Panc1 (cell line): ENCODE measurements around the gene PHC2. TPM values are rescaled to one million over a fixed set of nuclear protein-coding genes. Genes with fewer than 3 reads are reported as not detected.

Experiments
- ATAC-seq: fragments of 200-7000 bp; cut with Tn5 transposase; 2 replicates; pipeline ENCODE4 v1.9.1; 2020; ENCODE audit warnings: mild to moderate bottlenecking, moderate library complexity
- BruUV-seq: library from RNA; stranded (reverse); fragments of 400-500 nt; replicated peaks from 2 replicates; lab custom pipeline; 2021; lab: Mats Ljungman, UMichigan
- CTCF ChIA-PET: fragments of 300-600 bp; sonication (Branson Sonifier 250); formaldehyde crosslinking; loops from one replicate; lab custom pipeline; 2022; ENCODE audit warnings: antibody characterized with exemption; lab: Charles Lee
- POLR2A ChIA-PET: fragments of 300-600 bp; sonication (Branson Sonifier 250); formaldehyde crosslinking; loops from one replicate; lab custom pipeline; 2022; ENCODE audit warnings: antibody characterized with exemption; lab: Charles Lee
- DNase-seq: peaks from one replicate; pipeline ENCODE4 v3.0.0-alpha.2; 2010; ENCODE audit warnings: low read depth, low spot score
- H3K27ac ChIP-seq: 2 replicates; pipeline ENCODE4 v1.5.1; 2011; ENCODE audit warnings: mild to moderate bottlenecking, low read length, inconsistent platforms
- H3K27me3 ChIP-seq: fragments of 200-500 bp; sonication (Bioruptor generic); 2 replicates; pipeline ENCODE4 v1.6.0; 2014; ENCODE audit warnings: low read length, inconsistent platforms; ENCODE audit not compliant: control insufficient read depth, insufficient read depth
- H3K36me3 ChIP-seq: fragments of 200-500 bp; sonication (Bioruptor generic); 2 replicates; pipeline ENCODE4 v1.5.1; 2014; ENCODE audit warnings: inconsistent platforms, mild to moderate bottlenecking, low read length, moderate library complexity; ENCODE audit not compliant: control insufficient read depth, insufficient read depth
- H3K4me1 ChIP-seq: 2 replicates; pipeline ENCODE4 v1.5.1; 2011; ENCODE audit warnings: inconsistent platforms, mild to moderate bottlenecking, low read length, moderate library complexity; ENCODE audit not compliant: control insufficient read depth, insufficient read depth
- H3K4me3 ChIP-seq, 2 experiments: 2 replicates each; pipeline ENCODE4 v1.5.1; 2011 to 2012; ENCODE audit warnings: low read depth in 2 of 2, low read length in 2 of 2, mild to moderate bottlenecking in 2 of 2, inconsistent platforms in 1 of 2, moderate library complexity in 1 of 2
- H3K9me3 ChIP-seq: fragments of 200-500 bp; sonication (Bioruptor generic); 2 replicates; pipeline ENCODE4 v1.5.1; 2014; ENCODE audit warnings: low read depth, mild to moderate bottlenecking, inconsistent platforms, low read length, moderate library complexity; ENCODE audit not compliant: control insufficient read depth, insufficient read depth
- POLR2AphosphoS5 ChIP-seq: IDR thresholded peaks from 2 replicates; pipeline ENCODE4 v1.6.1; 2012; ENCODE audit warnings: mild to moderate bottlenecking, low read depth, low read length, moderate library complexity
- SIN3A ChIP-seq: IDR thresholded peaks from 2 replicates; pipeline ENCODE4 v1.6.1; 2012; ENCODE audit warnings: low read depth, mild to moderate bottlenecking, low read length, moderate library complexity, borderline replicate concordance; ENCODE audit not compliant: insufficient read depth
- TCF7L2 ChIP-seq: IDR thresholded peaks from 2 replicates; pipeline ENCODE4 v1.6.1; 2011; ENCODE audit warnings: mild to moderate bottlenecking, low read depth, low read length, inconsistent platforms
- in situ Hi-C: cut with HindIII; loops from 2 replicates; pipeline ENCODE4 v1.10.0; 2016; ENCODE audit warnings: low sequenced_read_pairs, low pct_unique_long_range_greater_than_20kb
- intact Hi-C: fragments of 100-400 bp; cut with micrococcal nuclease; formaldehyde crosslinking; loops from one replicate; pipeline ENCODE4 v1.10.0; 2022; ENCODE audit not compliant: unreplicated experiment
- total RNA-seq: library from RNA; stranded (reverse); gene quantifications from one replicate; pipeline ENCODE4 v1.2.1, GENCODE V29; 2021; ENCODE audit not compliant: unreplicated experiment
- TF ChIP-seq, protein P1 (sequence below), 2 experiments: IDR thresholded peaks; 2 replicates each; pipeline ENCODE4 v1.6.1; 2011 to 2012; ENCODE audit warnings: low read depth in 2 of 2, control low read depth in 1 of 2, low read length in 1 of 2, mild to moderate bottlenecking in 1 of 2, moderate library complexity in 1 of 2; ENCODE audit not compliant: insufficient read depth in 1 of 2
- TF ChIP-seq, protein P2 (sequence below): fragments of 450-650 bp; IDR thresholded peaks from 2 replicates; pipeline ENCODE4 v1.5.1; 2017; ENCODE audit warnings: mild to moderate bottlenecking

Gene PHC2
- total RNA-seq, 1 experiment from 2014 or later: 122 TPM

DNA sequence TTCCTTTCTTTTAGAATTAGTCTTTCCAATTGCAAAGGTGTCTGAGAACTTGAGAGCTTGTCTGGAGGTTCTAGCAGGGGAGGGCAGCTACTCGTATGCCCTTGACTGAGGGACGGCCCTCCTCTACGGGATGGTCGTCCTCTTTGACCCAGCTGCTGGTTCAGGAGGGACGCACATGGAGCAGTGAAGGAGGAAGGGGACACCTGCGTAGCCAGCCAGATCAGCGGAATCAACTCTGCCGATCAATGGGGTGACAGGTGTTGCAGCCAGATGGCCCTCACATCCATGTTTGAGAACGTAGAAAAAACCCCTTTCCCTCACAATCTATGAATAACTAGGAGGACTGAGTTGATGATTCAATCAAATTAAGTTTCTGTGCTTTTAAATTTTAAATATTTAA is 94.3 kb downstream of the PHC2 start:
- H3K4me1 ChIP-seq: peaks cover 89% of the 10 kb centered on the region
- CTCF ChIA-PET: interaction anchor here (1.2 kb wide), 1 partner anchor 132 kb away, joined by 3 read pairs; no protein-coding TSS in a partner anchor
- no TSS peak for BruUV-seq
- no peak overlapping the region for H3K4me3 ChIP-seq
- H3K9me3 ChIP-seq: no peaks in the 10 kb centered on the region
- H3K36me3 ChIP-seq: peaks cover 14% of the 10 kb centered on the region
- TF ChIP-seq POLR2AphosphoS5: no peak
- no peak for TF ChIP-seq SIN3A
- no peak for DNase-seq
- peak overlapping the region; percentile 74 for H3K27ac ChIP-seq
- intact Hi-C loops (no loop called here), in situ Hi-C loops (no loop called here)
- H3K27me3 ChIP-seq: no peaks in the 10 kb centered on the region
- no peak for ATAC-seq
- POLR2A ChIA-PET: no interaction called here

DNA sequence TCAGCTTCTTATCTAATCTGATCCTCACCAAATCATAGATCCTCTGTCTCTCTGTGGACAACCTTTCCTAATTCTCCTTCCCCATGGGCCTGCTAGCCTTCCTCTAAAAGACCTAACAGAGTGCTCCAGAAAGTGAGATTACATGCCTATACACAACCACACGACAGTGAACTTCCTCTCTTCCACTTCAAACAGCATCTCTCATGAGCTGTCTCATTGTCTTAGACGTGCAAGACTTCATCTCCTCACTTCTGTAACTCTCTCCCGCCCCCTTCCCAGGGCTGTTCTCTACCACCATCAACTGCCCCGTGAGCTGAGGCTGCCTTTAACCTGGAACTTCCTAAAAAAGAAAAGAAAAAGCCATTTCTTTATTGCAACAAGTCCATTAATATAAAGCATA is 95.9 kb downstream of the PHC2 start:
- H3K9me3 ChIP-seq: no peaks in the 10 kb centered on the region
- peak overlapping the region; percentile 72 for H3K27ac ChIP-seq
- ChIA-PET POLR2A (interaction anchor here (0.6 kb wide), 1 partner anchor 10 kb away, joined by 3 read pairs; no protein-coding TSS in a partner anchor), CTCF (no interaction called here)
- no peaks in the 10 kb centered on the region for H3K27me3 ChIP-seq
- TF ChIP-seq, protein P1, sequence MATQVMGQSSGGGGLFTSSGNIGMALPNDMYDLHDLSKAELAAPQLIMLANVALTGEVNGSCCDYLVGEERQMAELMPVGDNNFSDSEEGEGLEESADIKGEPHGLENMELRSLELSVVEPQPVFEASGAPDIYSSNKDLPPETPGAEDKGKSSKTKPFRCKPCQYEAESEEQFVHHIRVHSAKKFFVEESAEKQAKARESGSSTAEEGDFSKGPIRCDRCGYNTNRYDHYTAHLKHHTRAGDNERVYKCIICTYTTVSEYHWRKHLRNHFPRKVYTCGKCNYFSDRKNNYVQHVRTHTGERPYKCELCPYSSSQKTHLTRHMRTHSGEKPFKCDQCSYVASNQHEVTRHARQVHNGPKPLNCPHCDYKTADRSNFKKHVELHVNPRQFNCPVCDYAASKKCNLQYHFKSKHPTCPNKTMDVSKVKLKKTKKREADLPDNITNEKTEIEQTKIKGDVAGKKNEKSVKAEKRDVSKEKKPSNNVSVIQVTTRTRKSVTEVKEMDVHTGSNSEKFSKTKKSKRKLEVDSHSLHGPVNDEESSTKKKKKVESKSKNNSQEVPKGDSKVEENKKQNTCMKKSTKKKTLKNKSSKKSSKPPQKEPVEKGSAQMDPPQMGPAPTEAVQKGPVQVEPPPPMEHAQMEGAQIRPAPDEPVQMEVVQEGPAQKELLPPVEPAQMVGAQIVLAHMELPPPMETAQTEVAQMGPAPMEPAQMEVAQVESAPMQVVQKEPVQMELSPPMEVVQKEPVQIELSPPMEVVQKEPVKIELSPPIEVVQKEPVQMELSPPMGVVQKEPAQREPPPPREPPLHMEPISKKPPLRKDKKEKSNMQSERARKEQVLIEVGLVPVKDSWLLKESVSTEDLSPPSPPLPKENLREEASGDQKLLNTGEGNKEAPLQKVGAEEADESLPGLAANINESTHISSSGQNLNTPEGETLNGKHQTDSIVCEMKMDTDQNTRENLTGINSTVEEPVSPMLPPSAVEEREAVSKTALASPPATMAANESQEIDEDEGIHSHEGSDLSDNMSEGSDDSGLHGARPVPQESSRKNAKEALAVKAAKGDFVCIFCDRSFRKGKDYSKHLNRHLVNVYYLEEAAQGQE (IDR thresholded peaks at IDR 0.05; ENCODE audit: insufficient read depth in 1 of 2, low read depth in 2 of 2, low read length in 1 of 2): no peak
- TF ChIP-seq POLR2AphosphoS5 (no peak), SIN3A (no peak), TCF7L2 (no peak)
- ATAC-seq: no peak
- no TSS peak for BruUV-seq
- no peak for DNase-seq
- H3K36me3 ChIP-seq: peaks cover 27% of the 10 kb centered on the region
- H3K4me3 ChIP-seq: no peak overlapping the region
- intact Hi-C loops: no loop called here
- peaks cover 76% of the 10 kb centered on the region for H3K4me1 ChIP-seq
- in situ Hi-C loops: no loop called here

DNA sequence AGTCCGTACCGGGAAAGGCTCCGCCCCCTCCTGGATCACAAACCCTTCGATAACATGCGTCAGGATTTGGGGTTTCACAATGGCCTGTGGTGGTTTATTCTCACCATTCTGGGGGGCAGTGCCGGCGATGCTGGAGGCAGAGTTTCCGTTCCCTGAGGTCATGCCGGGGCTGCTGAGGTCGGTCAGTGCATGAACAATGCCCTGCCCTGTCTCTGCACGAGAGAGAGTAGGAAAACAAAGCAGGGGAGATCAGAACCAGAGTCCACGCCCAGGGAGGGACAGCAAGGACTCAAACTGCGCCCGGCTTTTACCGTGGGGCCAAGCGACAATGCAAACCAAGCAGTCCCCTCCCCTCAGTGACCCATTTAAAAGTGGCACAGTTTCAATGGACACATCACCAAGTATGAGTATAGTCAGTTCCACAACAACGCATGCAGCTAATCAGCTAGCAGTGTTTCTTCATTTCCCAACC is 96.8 kb downstream of the PHC2 start:
- ChIA-PET POLR2A (no interaction called here), CTCF (no interaction called here)
- in situ Hi-C loops: no loop called here

More for the DNA sequence above, 96.8 kb downstream of the PHC2 start:
- TF ChIP-seq TCF7L2 (no peak), SIN3A (no peak), POLR2AphosphoS5 (no peak)
- TF ChIP-seq, protein P1 (IDR thresholded peaks at IDR 0.05; ENCODE audit: insufficient read depth in 1 of 2, low read depth in 2 of 2, low read length in 1 of 2): no peak
- TF ChIP-seq, protein P2, sequence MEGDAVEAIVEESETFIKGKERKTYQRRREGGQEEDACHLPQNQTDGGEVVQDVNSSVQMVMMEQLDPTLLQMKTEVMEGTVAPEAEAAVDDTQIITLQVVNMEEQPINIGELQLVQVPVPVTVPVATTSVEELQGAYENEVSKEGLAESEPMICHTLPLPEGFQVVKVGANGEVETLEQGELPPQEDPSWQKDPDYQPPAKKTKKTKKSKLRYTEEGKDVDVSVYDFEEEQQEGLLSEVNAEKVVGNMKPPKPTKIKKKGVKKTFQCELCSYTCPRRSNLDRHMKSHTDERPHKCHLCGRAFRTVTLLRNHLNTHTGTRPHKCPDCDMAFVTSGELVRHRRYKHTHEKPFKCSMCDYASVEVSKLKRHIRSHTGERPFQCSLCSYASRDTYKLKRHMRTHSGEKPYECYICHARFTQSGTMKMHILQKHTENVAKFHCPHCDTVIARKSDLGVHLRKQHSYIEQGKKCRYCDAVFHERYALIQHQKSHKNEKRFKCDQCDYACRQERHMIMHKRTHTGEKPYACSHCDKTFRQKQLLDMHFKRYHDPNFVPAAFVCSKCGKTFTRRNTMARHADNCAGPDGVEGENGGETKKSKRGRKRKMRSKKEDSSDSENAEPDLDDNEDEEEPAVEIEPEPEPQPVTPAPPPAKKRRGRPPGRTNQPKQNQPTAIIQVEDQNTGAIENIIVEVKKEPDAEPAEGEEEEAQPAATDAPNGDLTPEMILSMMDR: no peak
- Histone ChIP-seq H3K4me3 (no peak overlapping the region), H3K27me3 (no peaks in the 10 kb centered on the region), H3K27ac (peak overlapping the region; percentile 72), H3K9me3 (no peaks in the 10 kb centered on the region), H3K4me1 (peaks cover 67% of the 10 kb centered on the region), H3K36me3 (peaks cover 30% of the 10 kb centered on the region)
- BruUV-seq: no TSS peak
- intact Hi-C loops: no loop called here
- ATAC-seq (no peak), DNase-seq (no peak)
